Measurements from ENCODE around the gene GRM8. TPM values are rescaled to one million over a fixed set of nuclear protein-coding genes. Genes with fewer than 3 reads are reported as not detected.

Gene GRM8
- total RNA-seq, 1 donor from 2014 or later: not detected

- Mint-ChIP-seq H3K27me3 (no peaks in the 10 kb centered on the region), H3K4me1 (no peaks in the 10 kb centered on the region)
Measured at GRCh38 chr7:126449611-126450268, 803.0 kb downstream of the GRM8 start.

GRCh38 chr7:126447984-126448383 lies 804.8 kb downstream of the GRM8 start:
- H3K4me3 Mint-ChIP-seq: no peak overlapping the region
- intact Hi-C loops (cut with micrococcal nuclease): no loop called here
- no peaks in the 10 kb centered on the region for H3K27me3 Mint-ChIP-seq
- H3K9me3 Mint-ChIP-seq: peaks cover 6% of the 10 kb centered on the region
- H3K4me1 Mint-ChIP-seq: no peaks in the 10 kb centered on the region
- H3K27ac Mint-ChIP-seq: no peak overlapping the region
- no peak for DNase-seq
- H3K36me3 Mint-ChIP-seq (ENCODE audit: low read depth): no peaks in the 10 kb centered on the region

More at GRCh38 chr7:126449611-126450268, 803.0 kb downstream of the GRM8 start:
- peaks cover 6% of the 10 kb centered on the region for H3K9me3 Mint-ChIP-seq
- intact Hi-C loops (cut with micrococcal nuclease): no loop called here
- no peak overlapping the region for H3K4me3 Mint-ChIP-seq
- no peak for DNase-seq
- no peaks in the 10 kb centered on the region for H3K36me3 Mint-ChIP-seq (ENCODE audit: low read depth)
- H3K27ac Mint-ChIP-seq: no peak overlapping the region

GRCh38 chr7:126445991-126446390 lies 806.8 kb downstream of the GRM8 start:
- Mint-ChIP-seq H3K4me3 (no peak overlapping the region), H3K9me3 (no peaks in the 10 kb centered on the region), H3K27me3 (no peaks in the 10 kb centered on the region), H3K27ac (no peak overlapping the region), H3K4me1 (no peaks in the 10 kb centered on the region), H3K36me3 (ENCODE audit: low read depth) (no peaks in the 10 kb centered on the region)
- DNase-seq: no peak
- intact Hi-C loops (cut with micrococcal nuclease): no loop called here

GRCh38 chr7:126443951-126444350 lies 808.8 kb downstream of the GRM8 start:
- no peaks in the 10 kb centered on the region for H3K27me3 Mint-ChIP-seq
- H3K9me3 Mint-ChIP-seq: no peaks in the 10 kb centered on the region
- intact Hi-C loops (cut with micrococcal nuclease): no loop called here
- no peaks in the 10 kb centered on the region for H3K4me1 Mint-ChIP-seq
- no peak for DNase-seq
- no peaks in the 10 kb centered on the region for H3K36me3 Mint-ChIP-seq (ENCODE audit: low read depth)
- no peak overlapping the region for H3K27ac Mint-ChIP-seq
- H3K4me3 Mint-ChIP-seq: no peak overlapping the region

GRCh38 chr7:126442908-126443307 lies 809.8 kb downstream of the GRM8 start:
- no peak overlapping the region for H3K4me3 Mint-ChIP-seq
- H3K27me3 Mint-ChIP-seq: no peaks in the 10 kb centered on the region
- H3K36me3 Mint-ChIP-seq (ENCODE audit: low read depth): no peaks in the 10 kb centered on the region
- DNase-seq: no peak
- H3K4me1 Mint-ChIP-seq: no peaks in the 10 kb centered on the region
- H3K9me3 Mint-ChIP-seq: no peaks in the 10 kb centered on the region
- intact Hi-C loops (cut with micrococcal nuclease): no loop called here
- no peak overlapping the region for H3K27ac Mint-ChIP-seq

GRCh38 chr7:126441745-126442144 lies 811.0 kb downstream of the GRM8 start:
- intact Hi-C loops (cut with micrococcal nuclease): no loop called here
- DNase-seq: no peak
- Mint-ChIP-seq H3K4me1 (no peaks in the 10 kb centered on the region), H3K27ac (no peak overlapping the region), H3K4me3 (no peak overlapping the region), H3K36me3 (ENCODE audit: low read depth) (no peaks in the 10 kb centered on the region), H3K9me3 (no peaks in the 10 kb centered on the region), H3K27me3 (no peaks in the 10 kb centered on the region)

GRCh38 chr7:126440542-126440941 lies 812.2 kb downstream of the GRM8 start:
- intact Hi-C loops (cut with micrococcal nuclease): no loop called here
- H3K4me3 Mint-ChIP-seq: no peak overlapping the region

GRCh38 chr7:126436213-126436868 lies 816.4 kb downstream of the GRM8 start:
- DNase-seq: no peak
- H3K4me3 Mint-ChIP-seq: no peak overlapping the region
- H3K27me3 Mint-ChIP-seq: no peaks in the 10 kb centered on the region
- no peak overlapping the region for H3K27ac Mint-ChIP-seq
- H3K4me1 Mint-ChIP-seq: no peaks in the 10 kb centered on the region
- H3K9me3 Mint-ChIP-seq: no peaks in the 10 kb centered on the region
- H3K36me3 Mint-ChIP-seq (ENCODE audit: low read depth): no peaks in the 10 kb centered on the region
- intact Hi-C loops (cut with micrococcal nuclease): no loop called here

More at GRCh38 chr7:126440542-126440941, 812.2 kb downstream of the GRM8 start:
- DNase-seq: no peak
- Mint-ChIP-seq H3K4me1 (no peaks in the 10 kb centered on the region), H3K9me3 (no peaks in the 10 kb centered on the region), H3K27ac (no peak overlapping the region), H3K36me3 (ENCODE audit: low read depth) (no peaks in the 10 kb centered on the region), H3K27me3 (no peaks in the 10 kb centered on the region)

- H3K4me3 Mint-ChIP-seq: no peak overlapping the region
- no peaks in the 10 kb centered on the region for H3K9me3 Mint-ChIP-seq
- H3K27me3 Mint-ChIP-seq: no peaks in the 10 kb centered on the region
- intact Hi-C loops (cut with micrococcal nuclease): no loop called here
- DNase-seq: no peak
- no peaks in the 10 kb centered on the region for H3K4me1 Mint-ChIP-seq
- no peak overlapping the region for H3K27ac Mint-ChIP-seq
- H3K36me3 Mint-ChIP-seq (ENCODE audit: low read depth): no peaks in the 10 kb centered on the region
Measured at GRCh38 chr7:126426652-126427051, 826.1 kb downstream of the GRM8 start.

GRCh38 chr7:126424985-126425384 lies 827.8 kb downstream of the GRM8 start:
- H3K27ac Mint-ChIP-seq: no peak overlapping the region
- DNase-seq: no peak
- intact Hi-C loops (cut with micrococcal nuclease): no loop called here
- H3K4me1 Mint-ChIP-seq: no peaks in the 10 kb centered on the region
- H3K9me3 Mint-ChIP-seq: peaks cover 4% of the 10 kb centered on the region
- H3K27me3 Mint-ChIP-seq: no peaks in the 10 kb centered on the region
- no peaks in the 10 kb centered on the region for H3K36me3 Mint-ChIP-seq (ENCODE audit: low read depth)
- H3K4me3 Mint-ChIP-seq: no peak overlapping the region

- no peak for DNase-seq
- peaks cover 4% of the 10 kb centered on the region for H3K9me3 Mint-ChIP-seq
- intact Hi-C loops (cut with micrococcal nuclease): no loop called here
- H3K27me3 Mint-ChIP-seq: no peaks in the 10 kb centered on the region
- H3K27ac Mint-ChIP-seq: no peak overlapping the region
- no peaks in the 10 kb centered on the region for H3K4me1 Mint-ChIP-seq
- H3K4me3 Mint-ChIP-seq: no peak overlapping the region
- H3K36me3 Mint-ChIP-seq (ENCODE audit: low read depth): no peaks in the 10 kb centered on the region
Measured at GRCh38 chr7:126419047-126419446, 833.7 kb downstream of the GRM8 start.

- no peaks in the 10 kb centered on the region for H3K36me3 Mint-ChIP-seq (ENCODE audit: low read depth)
- H3K27me3 Mint-ChIP-seq: no peaks in the 10 kb centered on the region
- no peaks in the 10 kb centered on the region for H3K9me3 Mint-ChIP-seq
- H3K4me3 Mint-ChIP-seq: no peak overlapping the region
- DNase-seq: no peak
- H3K27ac Mint-ChIP-seq: no peak overlapping the region
- intact Hi-C loops (cut with micrococcal nuclease): loop anchor here (1.0 kb wide), 1 partner anchor 8 kb away; no protein-coding TSS in a partner anchor
- H3K4me1 Mint-ChIP-seq: no peaks in the 10 kb centered on the region
Measured at GRCh38 chr7:126411821-126412383, 840.8 kb downstream of the GRM8 start.

GRCh38 chr7:126411032-126411820 lies 841.5 kb downstream of the GRM8 start:
- no peaks in the 10 kb centered on the region for H3K36me3 Mint-ChIP-seq (ENCODE audit: low read depth)
- H3K4me1 Mint-ChIP-seq: no peaks in the 10 kb centered on the region
- H3K27me3 Mint-ChIP-seq: no peaks in the 10 kb centered on the region
- DNase-seq: no peak
- H3K9me3 Mint-ChIP-seq: no peaks in the 10 kb centered on the region
- H3K27ac Mint-ChIP-seq: no peak overlapping the region
- intact Hi-C loops (cut with micrococcal nuclease): no loop called here
- H3K4me3 Mint-ChIP-seq: no peak overlapping the region

GRCh38 chr7:126403040-126403439 lies 849.7 kb downstream of the GRM8 start:
- H3K4me1 Mint-ChIP-seq: no peaks in the 10 kb centered on the region
- intact Hi-C loops (cut with micrococcal nuclease): no loop called here
- no peaks in the 10 kb centered on the region for H3K9me3 Mint-ChIP-seq
- H3K4me3 Mint-ChIP-seq: no peak overlapping the region
- no peaks in the 10 kb centered on the region for H3K27me3 Mint-ChIP-seq
- no peak for DNase-seq
- no peaks in the 10 kb centered on the region for H3K36me3 Mint-ChIP-seq (ENCODE audit: low read depth)
- H3K27ac Mint-ChIP-seq: no peak overlapping the region
